Vein endothelial cell (primary cell): ENCODE measurements around the gene KMO. TPM values are rescaled to one million over a fixed set of nuclear protein-coding genes. Genes with fewer than 3 reads are reported as not detected.

Experiments
- total RNA-seq: library from RNA; depleted of rRNA; stranded (reverse); fragments of >200 nt; gene quantifications from 2 replicates; pipeline ENCODE4 v1.2.3, GENCODE V29; 2012

The KMO gene
- total RNA-seq: not detected in 2 replicates

DNA sequence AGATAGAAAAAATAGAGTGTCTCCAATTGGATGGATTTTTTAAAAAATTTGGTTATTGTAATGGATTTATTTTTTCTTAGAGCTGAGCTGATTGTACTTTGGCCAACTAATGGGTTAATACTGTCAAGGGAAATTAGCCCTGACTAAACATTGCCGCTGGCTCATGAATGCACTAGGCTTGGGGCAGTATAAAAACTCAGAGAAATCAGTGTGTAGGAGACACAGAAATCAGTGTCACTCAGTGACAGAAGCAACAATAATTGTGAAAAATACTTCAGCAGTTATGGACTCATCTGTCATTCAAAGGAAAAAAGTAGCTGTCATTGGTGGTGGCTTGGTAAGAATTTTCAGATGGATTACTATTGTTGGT, at the start of gene KMO:
Gene KMO (plus strand): TSS at position 217 of the 370 bp plus-strand sequence. CDS start 67 bp downstream, at position 284.

GRCh38 chr1:241519308-241520079, 12.7 kb upstream of the KMO start, which contains the start of gene FH:
TSS of gene FH (minus strand) at chr1:241519755. CDS start at chr1:241519722, 33 bp downstream.

GRCh38 chr1:241640149-241640866, 108.1 kb downstream of the KMO start, which contains the start of the genes CHML and OPN3:
TSS of gene CHML (minus strand) at chr1:241640369. CDS start at chr1:241635766, 4,603 bp downstream.
TSS of gene OPN3 (minus strand) at chr1:241640369. CDS start at chr1:241640254, 115 bp downstream.

Other genes with a start within 250 kb of the KMO start
- 0.57 and 2.3 TPM in 2 replicates for gene RGS7, start 175.2 kb upstream of the KMO start, total RNA-seq
- gene FH, start 12.6 kb upstream of the KMO start, total RNA-seq: 125 and 133 TPM in 2 replicates
- 20.6 and 26.0 TPM in 2 replicates for gene CHML, start 108.0 kb downstream of the KMO start, total RNA-seq
- gene OPN3, start 108.0 kb downstream of the KMO start, total RNA-seq: 12.8 and 23.5 TPM in 2 replicates
- gene WDR64, start 119.9 kb downstream of the KMO start, total RNA-seq: not detected in 2 replicates